ENCODE results near the gene HSPH1.
"Not testable (repeated sequence)": the region's sequence is repeated elsewhere in the genome, so short reads cannot be mapped to it uniquely, and the experiment has no call there.

The HSPH1 gene

GRCh38 chr13:31124204-31124603 is 37.5 kb downstream of the HSPH1 start:
- DNase-seq = no peak

- no peak for DNase-seq
These were observed 39.0 kb downstream of the HSPH1 start for GRCh38 chr13:31122544-31123260.

GRCh38 chr13:31122143-31122542 is 39.6 kb downstream of the HSPH1 start:
- no peak for DNase-seq

GRCh38 chr13:31121379-31122140 is 40.1 kb downstream of the HSPH1 start:
- DNase-seq = no peak

GRCh38 chr13:31119966-31120700 is 41.6 kb downstream of the HSPH1 start:
- no peak for DNase-seq

- DNase-seq = no peak
These were observed 42.2 kb downstream of the HSPH1 start for GRCh38 chr13:31119526-31119925.

GRCh38 chr13:31116224-31116623 is 45.5 kb downstream of the HSPH1 start:
- no peak for DNase-seq

GRCh38 chr13:31115616-31116015 is 46.1 kb downstream of the HSPH1 start:
- no peak for DNase-seq

GRCh38 chr13:31114641-31115040 is 47.1 kb downstream of the HSPH1 start:
- no peak for DNase-seq

- DNase-seq = no peak
These were observed 50.6 kb downstream of the HSPH1 start for GRCh38 chr13:31111136-31111535.

- DNase-seq = no peak
These were observed 51.1 kb downstream of the HSPH1 start for GRCh38 chr13:31110617-31111016.

- DNase-seq = no peak
These were observed 51.5 kb downstream of the HSPH1 start for GRCh38 chr13:31110169-31110568.

- no peak for DNase-seq
These were observed 54.6 kb downstream of the HSPH1 start for GRCh38 chr13:31107109-31107508.

GRCh38 chr13:31105856-31106255 is 55.8 kb downstream of the HSPH1 start:
- no peak for DNase-seq

- DNase-seq = no peak
These were observed 56.5 kb downstream of the HSPH1 start for GRCh38 chr13:31105020-31105795.

GRCh38 chr13:31102905-31103304 is 58.8 kb downstream of the HSPH1 start:
- DNase-seq = no peak

- no peak for DNase-seq
These were observed 60.1 kb downstream of the HSPH1 start for GRCh38 chr13:31101472-31102170.

GRCh38 chr13:31100721-31101120 is 61.0 kb downstream of the HSPH1 start:
- no peak for DNase-seq

GRCh38 chr13:31097911-31098434 is 63.7 kb downstream of the HSPH1 start:
- not testable (repeated sequence) for DNase-seq

GRCh38 chr13:31096654-31097302 is 64.9 kb downstream of the HSPH1 start:
- DNase-seq = no peak

- DNase-seq = no peak
These were observed 67.2 kb downstream of the HSPH1 start for GRCh38 chr13:31094331-31095015.

Data from stimulated activated naive CD4-positive, alpha-beta T cell treated with Interleukin-2 at 50 U/mL for 16 hours (primary cell).